Neural progenitor cell (in vitro differentiated cells): ENCODE results near the gene KRTAP9-7.

Experiments used
- EZH2 ChIP-seq: fragments of 200-600 bp; sonication (generic); IDR thresholded peaks from 2 replicates; pipeline ENCODE4 v1.6.1; 2017; ENCODE audit warnings: antibody characterized with exemption, mild to moderate bottlenecking, moderate library complexity
- EZH2phosphoT487 ChIP-seq: fragments of 200-600 bp; sonication (generic); IDR thresholded peaks from 2 replicates; pipeline ENCODE4 v1.6.1; 2017; ENCODE audit warnings: antibody characterized with exemption

GRCh38 chr17:41308251-41308917, 32.9 kb downstream of the KRTAP9-7 start:
- TF ChIP-seq EZH2phosphoT487 (no peak), EZH2 (no peak)
